ENCODE data around the gene METTL2B.
"Not testable (repeated sequence)": the region's sequence is repeated elsewhere in the genome, so short reads cannot be mapped to it uniquely, and the experiment has no call there.

METTL2B gene

GRCh38 chr7:128447941-128448564 lies 28.5 kb upstream of the METTL2B start:
- H2AFZ ChIP-seq (ENCODE audit: low read depth, low read length), result no peak overlapping the region
- no peaks in the 10 kb centered on the region for H3K9me3 ChIP-seq (ENCODE audit: low read length)
- no peak overlapping the region for H3K4me3 ChIP-seq (ENCODE audit: low read length)
- peaks cover 16% of the 10 kb centered on the region for H3K27me3 ChIP-seq (ENCODE audit: insufficient read depth, low read length)
- no peaks in the 10 kb centered on the region for H3K36me3 ChIP-seq (ENCODE audit: insufficient read depth, low read length)
- no peaks in the 10 kb centered on the region for H3K4me1 ChIP-seq (ENCODE audit: insufficient read depth, low read length)

GRCh38 chr7:128448751-128449302 lies 27.7 kb upstream of the METTL2B start:
- Histone ChIP-seq H3K4me3 (ENCODE audit: low read length) (no peak overlapping the region), H3K27me3 (ENCODE audit: insufficient read depth, low read length) (peaks cover 15% of the 10 kb centered on the region), H3K36me3 (ENCODE audit: insufficient read depth, low read length) (no peaks in the 10 kb centered on the region), H3K4me1 (ENCODE audit: insufficient read depth, low read length) (no peaks in the 10 kb centered on the region), H2AFZ (ENCODE audit: low read depth, low read length) (no peak overlapping the region), H3K9me3 (ENCODE audit: low read length) (no peaks in the 10 kb centered on the region)

DNA sequence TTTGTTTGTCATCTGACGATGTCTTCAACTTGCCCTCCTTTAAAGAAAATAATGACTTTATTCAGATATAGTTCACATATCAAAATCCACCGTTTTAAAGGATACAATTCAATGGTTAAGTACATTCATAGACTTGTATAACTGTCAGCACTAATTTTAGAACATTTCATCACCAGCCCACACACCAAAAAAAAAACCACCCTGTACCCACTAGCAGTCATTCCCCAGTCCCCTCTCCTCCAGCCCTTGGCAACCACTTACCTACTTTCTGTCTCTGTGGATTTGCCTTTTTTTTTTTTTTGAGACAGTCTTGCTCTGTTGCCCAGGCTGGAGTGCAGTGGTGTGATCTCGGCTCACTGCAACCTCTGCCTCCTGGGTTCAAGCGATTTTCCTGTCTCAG lies 26.1 kb upstream of the METTL2B start:
- H3K36me3 ChIP-seq (ENCODE audit: insufficient read depth, low read length), result no peaks in the 10 kb centered on the region
- H3K4me3 ChIP-seq (ENCODE audit: low read length), result no peak overlapping the region
- no peaks in the 10 kb centered on the region for H3K9me3 ChIP-seq (ENCODE audit: low read length)
- H2AFZ ChIP-seq (ENCODE audit: low read depth, low read length), result no peak overlapping the region
- peaks cover 5% of the 10 kb centered on the region for H3K27me3 ChIP-seq (ENCODE audit: insufficient read depth, low read length)
- peaks cover 4% of the 10 kb centered on the region for H3K4me1 ChIP-seq (ENCODE audit: insufficient read depth, low read length)

DNA sequence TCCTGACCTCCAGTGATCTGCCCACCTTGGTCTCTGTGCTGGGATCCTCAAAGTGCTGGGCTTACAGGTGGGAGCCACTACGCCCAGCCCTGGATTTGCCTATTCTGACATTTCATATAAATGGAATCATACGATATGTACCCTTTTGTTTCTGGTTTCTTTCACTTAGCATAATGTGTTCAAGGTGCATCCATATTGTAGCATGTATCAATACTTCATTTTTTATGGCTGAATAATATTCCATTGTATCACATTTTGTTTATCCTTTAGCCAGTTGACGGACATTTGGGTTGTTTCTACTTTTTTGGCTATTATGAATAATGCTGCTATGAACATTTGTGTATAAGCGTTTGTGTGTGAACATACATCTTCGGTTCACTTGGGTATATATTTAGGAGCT lies 25.6 kb upstream of the METTL2B start:
- peaks cover 5% of the 10 kb centered on the region for H3K27me3 ChIP-seq (ENCODE audit: insufficient read depth, low read length)
- no peaks in the 10 kb centered on the region for H3K9me3 ChIP-seq (ENCODE audit: low read length)
- no peak overlapping the region for H2AFZ ChIP-seq (ENCODE audit: low read depth, low read length)
- no peak overlapping the region for H3K4me3 ChIP-seq (ENCODE audit: low read length)
- peaks cover 4% of the 10 kb centered on the region for H3K4me1 ChIP-seq (ENCODE audit: insufficient read depth, low read length)
- no peaks in the 10 kb centered on the region for H3K36me3 ChIP-seq (ENCODE audit: insufficient read depth, low read length)

DNA sequence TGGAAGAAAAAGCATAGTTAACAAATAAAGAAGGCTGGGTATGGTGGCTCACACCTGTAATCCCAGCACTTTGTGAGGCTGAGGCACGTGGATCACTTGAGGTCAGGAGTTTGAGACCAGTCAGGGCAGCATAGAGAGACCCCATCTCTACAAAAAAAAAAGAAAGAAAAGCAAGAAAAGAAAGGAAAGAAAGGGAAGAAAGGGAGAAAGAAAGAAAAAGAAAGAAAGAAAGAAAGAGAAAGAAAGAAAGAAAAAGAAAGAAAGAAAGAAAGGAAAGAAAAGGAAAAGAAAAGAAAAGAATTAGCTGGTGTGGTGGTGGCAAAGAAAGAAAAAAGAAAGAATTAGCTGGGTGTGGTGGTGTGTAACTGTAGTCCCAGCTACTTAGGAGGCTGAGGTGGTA lies 24.0 kb upstream of the METTL2B start:
- Histone ChIP-seq H2AFZ (ENCODE audit: low read depth, low read length) (no peak overlapping the region), H3K4me3 (ENCODE audit: low read length) (no peak overlapping the region), H3K36me3 (ENCODE audit: insufficient read depth, low read length) (peaks cover 5% of the 10 kb centered on the region), H3K27me3 (ENCODE audit: insufficient read depth, low read length) (no peaks in the 10 kb centered on the region), H3K4me1 (ENCODE audit: insufficient read depth, low read length) (peaks cover 11% of the 10 kb centered on the region), H3K9me3 (ENCODE audit: low read length) (no peaks in the 10 kb centered on the region)

DNA sequence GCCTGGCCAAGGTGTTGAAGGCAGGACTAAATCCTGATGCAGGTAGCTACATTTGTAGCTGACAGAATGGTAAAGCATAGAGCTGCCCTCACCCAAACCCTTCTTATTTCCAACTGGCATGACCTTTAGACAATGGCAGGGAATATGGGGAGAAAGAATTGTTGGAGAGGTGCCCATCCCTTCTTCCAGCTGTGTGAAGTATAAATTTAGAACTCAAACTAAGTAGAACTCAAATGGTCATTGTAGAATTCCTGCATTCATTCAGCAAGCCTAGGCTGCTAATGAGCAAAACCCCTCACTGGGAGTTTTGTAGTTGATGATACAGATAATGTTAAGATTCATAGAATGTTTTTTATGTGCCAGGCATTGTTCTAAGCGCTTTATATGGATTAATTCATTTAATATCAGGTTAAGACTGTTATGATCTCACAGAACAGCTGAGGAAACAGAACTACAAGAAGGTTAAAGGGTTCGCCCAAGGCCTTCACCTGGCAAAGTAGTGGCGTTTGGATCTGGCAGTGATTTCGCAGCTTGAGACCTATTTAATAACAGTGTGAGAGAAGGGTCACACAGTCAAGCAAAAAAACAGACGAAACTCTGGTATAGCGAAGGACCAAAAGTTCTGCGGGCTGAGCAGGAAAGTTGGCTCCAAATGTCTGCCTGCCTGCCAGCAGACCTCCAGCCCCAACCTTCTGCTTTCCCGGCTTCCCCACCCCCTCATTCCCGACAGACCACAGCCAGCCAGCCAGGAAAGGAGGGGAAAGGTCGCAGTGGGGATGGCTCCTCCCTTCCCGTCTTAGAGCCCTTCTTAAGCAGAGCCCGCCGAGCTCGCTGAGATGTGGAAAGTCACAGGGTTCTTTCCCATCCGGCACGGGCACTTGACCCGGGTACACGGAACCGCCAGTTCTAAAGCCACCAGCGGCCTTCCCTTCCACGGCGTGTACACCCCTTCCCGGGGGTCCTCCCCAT lies 22.4 kb upstream of the METTL2B start:
- H3K4me1 ChIP-seq (ENCODE audit: insufficient read depth, low read length), result peaks cover 17% of the 10 kb centered on the region

GRCh38 chr7:128454808-128455542 lies 21.6 kb upstream of the METTL2B start:
- H3K4me1 ChIP-seq (ENCODE audit: insufficient read depth, low read length), result peaks cover 17% of the 10 kb centered on the region
- peak overlapping the region; percentile 78 for H2AFZ ChIP-seq (ENCODE audit: low read depth, low read length)
- peak overlapping the region; percentile 73 for H3K4me3 ChIP-seq (ENCODE audit: low read length)
- H3K9me3 ChIP-seq (ENCODE audit: low read length), result no peaks in the 10 kb centered on the region
- H3K27me3 ChIP-seq (ENCODE audit: insufficient read depth, low read length), result no peaks in the 10 kb centered on the region
- peaks cover 15% of the 10 kb centered on the region for H3K36me3 ChIP-seq (ENCODE audit: insufficient read depth, low read length)

More for the DNA sequence above, 22.4 kb upstream of the METTL2B start:
- peaks cover 15% of the 10 kb centered on the region for H3K36me3 ChIP-seq (ENCODE audit: insufficient read depth, low read length)
- H2AFZ ChIP-seq (ENCODE audit: low read depth, low read length), result peak overlapping the region; percentile 52
- H3K4me3 ChIP-seq (ENCODE audit: low read length), result no peak overlapping the region
- H3K9me3 ChIP-seq (ENCODE audit: low read length), result no peaks in the 10 kb centered on the region
- no peaks in the 10 kb centered on the region for H3K27me3 ChIP-seq (ENCODE audit: insufficient read depth, low read length)

GRCh38 chr7:128455543-128456254 lies 20.8 kb upstream of the METTL2B start, which contains the start of gene HILPDA:
Gene HILPDA, plus strand, starts transcription at chr7:128455878. Its CDS starts 1,391 bp downstream, at chr7:128457269.
- peaks cover 15% of the 10 kb centered on the region for H3K36me3 ChIP-seq (ENCODE audit: insufficient read depth, low read length)
- H3K27me3 ChIP-seq (ENCODE audit: insufficient read depth, low read length), result no peaks in the 10 kb centered on the region
- peaks cover 17% of the 10 kb centered on the region for H3K4me1 ChIP-seq (ENCODE audit: insufficient read depth, low read length)
- H2AFZ ChIP-seq (ENCODE audit: low read depth, low read length), result peak within 1 kb of the TSS; percentile 78
- no peaks in the 10 kb centered on the region for H3K9me3 ChIP-seq (ENCODE audit: low read length)
- H3K4me3 ChIP-seq (ENCODE audit: low read length), result peak within 1 kb of the TSS; percentile 73

DNA sequence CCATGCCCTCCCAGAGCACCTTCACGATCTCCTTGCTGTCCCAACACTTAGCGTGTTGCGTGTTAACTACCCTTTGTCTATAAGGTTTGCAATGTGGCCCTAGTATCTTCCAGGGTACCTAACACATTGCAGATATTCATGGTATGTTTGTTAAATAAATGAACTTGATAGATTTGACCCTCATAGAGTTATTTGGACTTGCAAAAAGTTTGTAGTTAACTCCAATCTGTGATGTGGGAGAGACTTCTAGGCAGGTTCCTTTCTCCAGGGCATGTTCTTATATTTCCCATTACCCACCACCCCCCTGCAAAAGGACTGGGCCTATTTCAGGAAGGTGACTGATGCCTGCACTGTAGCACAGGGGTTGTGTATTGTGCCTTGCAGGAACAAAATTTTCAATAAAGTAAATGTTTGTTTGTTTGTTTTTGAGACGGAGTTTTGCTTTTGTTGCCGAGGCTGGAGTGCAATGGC lies 20.3 kb upstream of the METTL2B start:
- Histone ChIP-seq H2AFZ (ENCODE audit: low read depth, low read length) (peak overlapping the region; percentile 78), H3K4me1 (ENCODE audit: insufficient read depth, low read length) (peaks cover 17% of the 10 kb centered on the region), H3K9me3 (ENCODE audit: low read length) (no peaks in the 10 kb centered on the region), H3K36me3 (ENCODE audit: insufficient read depth, low read length) (peaks cover 15% of the 10 kb centered on the region), H3K27me3 (ENCODE audit: insufficient read depth, low read length) (no peaks in the 10 kb centered on the region), H3K4me3 (ENCODE audit: low read length) (peak overlapping the region; percentile 73)

- not testable (repeated sequence) for H2AFZ ChIP-seq (ENCODE audit: low read depth, low read length); H3K9me3 ChIP-seq (ENCODE audit: low read length); H3K27me3 ChIP-seq (ENCODE audit: insufficient read depth, low read length)
- H3K4me3 ChIP-seq (ENCODE audit: low read length), result peak overlapping the region; percentile 73
- peaks cover 17% of the 10 kb centered on the region for H3K4me1 ChIP-seq (ENCODE audit: insufficient read depth, low read length)
- peaks cover 15% of the 10 kb centered on the region for H3K36me3 ChIP-seq (ENCODE audit: insufficient read depth, low read length)
These were observed 19.2 kb upstream of the METTL2B start for GRCh38 chr7:128457385-128457784.

- Histone ChIP-seq H3K27me3 (ENCODE audit: insufficient read depth, low read length) (no peaks in the 10 kb centered on the region), H2AFZ (ENCODE audit: low read depth, low read length) (no peak overlapping the region), H3K4me3 (ENCODE audit: low read length) (no peak overlapping the region), H3K4me1 (ENCODE audit: insufficient read depth, low read length) (peaks cover 17% of the 10 kb centered on the region), H3K36me3 (ENCODE audit: insufficient read depth, low read length) (peaks cover 15% of the 10 kb centered on the region), H3K9me3 (ENCODE audit: low read length) (no peaks in the 10 kb centered on the region)
These were observed 17.6 kb upstream of the METTL2B start for GRCh38 chr7:128458956-128459355.

- Histone ChIP-seq H3K27me3 (ENCODE audit: insufficient read depth, low read length) (no peaks in the 10 kb centered on the region), H2AFZ (ENCODE audit: low read depth, low read length) (no peak overlapping the region), H3K9me3 (ENCODE audit: low read length) (no peaks in the 10 kb centered on the region), H3K4me3 (ENCODE audit: low read length) (no peak overlapping the region), H3K4me1 (ENCODE audit: insufficient read depth, low read length) (peaks cover 15% of the 10 kb centered on the region), H3K36me3 (ENCODE audit: insufficient read depth, low read length) (peaks cover 15% of the 10 kb centered on the region)
These were observed 17.1 kb upstream of the METTL2B start for GRCh38 chr7:128459394-128459878.
